Glomerular visceral epithelial cell (primary cell): ENCODE measurements around the gene APOBEC3B.
"Not testable (repeated sequence)": the region's sequence is repeated elsewhere in the genome, so short reads cannot be mapped to it uniquely, and the experiment has no call there.

Experiments
- DNase-seq: peaks from one replicate; pipeline ENCODE4 v3.0.0-alpha.2; 2016; ENCODE audit errors: extremely low spot score

APOBEC3B gene

DNA sequence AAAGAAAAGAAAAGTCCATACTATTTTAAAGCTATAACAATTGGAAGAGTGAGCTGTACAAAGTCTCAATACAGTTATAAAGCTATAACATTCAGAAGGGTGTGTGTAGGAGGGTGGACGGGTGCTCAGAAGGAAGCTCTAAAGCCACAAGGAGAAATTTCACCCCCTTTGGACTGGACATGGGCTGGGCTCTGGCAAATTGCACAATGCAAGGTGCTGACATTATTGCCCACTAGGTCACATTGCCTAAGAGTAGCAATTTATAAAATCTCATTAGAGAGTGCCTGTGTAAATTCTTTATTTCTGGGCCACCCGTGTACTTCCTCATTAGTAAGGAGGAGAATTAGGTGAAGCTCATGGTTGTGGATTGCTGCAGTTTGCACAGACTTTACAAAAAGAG lies 30.4 kb upstream of the APOBEC3B start:
- no peak for DNase-seq

DNA sequence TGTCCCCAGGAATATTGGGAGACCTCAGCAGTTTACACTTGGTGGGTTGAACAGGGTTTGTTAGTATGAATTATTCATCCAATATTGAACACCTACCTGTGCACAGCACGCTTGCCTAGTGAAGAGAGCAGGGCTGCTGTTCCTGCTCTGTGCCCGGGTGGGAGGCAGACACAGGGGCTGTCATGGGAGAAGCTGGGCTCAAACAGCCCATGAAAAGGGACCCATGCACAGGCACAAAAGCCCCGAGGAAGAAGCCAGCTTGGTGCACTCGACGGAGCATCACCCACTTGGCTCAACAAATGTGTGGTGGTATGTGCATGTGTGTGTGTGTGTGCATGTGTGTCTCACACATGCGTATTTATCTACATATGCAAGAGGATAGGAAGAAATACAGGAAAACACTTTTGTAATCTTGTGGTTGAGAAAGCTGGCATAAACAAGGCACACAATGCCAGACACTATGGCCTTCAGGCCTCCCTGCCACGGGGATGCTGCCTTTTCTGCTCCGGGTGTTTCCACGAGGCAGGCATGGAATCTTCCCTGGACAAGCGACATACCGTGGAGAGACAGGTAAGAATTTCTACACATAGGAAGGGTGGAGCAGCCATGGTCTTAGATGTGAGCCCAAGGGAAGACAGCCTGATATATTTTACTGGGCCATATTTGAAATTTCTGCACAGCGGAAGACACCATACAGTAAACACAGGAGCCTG lies 29.7 kb upstream of the APOBEC3B start:
- DNase-seq, result no peak

GRCh38 chr22:38953091-38953490 lies 29.1 kb upstream of the APOBEC3B start:
- DNase-seq, result no peak

GRCh38 chr22:38953577-38954413 lies 28.4 kb upstream of the APOBEC3B start:
- DNase-seq, result no peak

DNA sequence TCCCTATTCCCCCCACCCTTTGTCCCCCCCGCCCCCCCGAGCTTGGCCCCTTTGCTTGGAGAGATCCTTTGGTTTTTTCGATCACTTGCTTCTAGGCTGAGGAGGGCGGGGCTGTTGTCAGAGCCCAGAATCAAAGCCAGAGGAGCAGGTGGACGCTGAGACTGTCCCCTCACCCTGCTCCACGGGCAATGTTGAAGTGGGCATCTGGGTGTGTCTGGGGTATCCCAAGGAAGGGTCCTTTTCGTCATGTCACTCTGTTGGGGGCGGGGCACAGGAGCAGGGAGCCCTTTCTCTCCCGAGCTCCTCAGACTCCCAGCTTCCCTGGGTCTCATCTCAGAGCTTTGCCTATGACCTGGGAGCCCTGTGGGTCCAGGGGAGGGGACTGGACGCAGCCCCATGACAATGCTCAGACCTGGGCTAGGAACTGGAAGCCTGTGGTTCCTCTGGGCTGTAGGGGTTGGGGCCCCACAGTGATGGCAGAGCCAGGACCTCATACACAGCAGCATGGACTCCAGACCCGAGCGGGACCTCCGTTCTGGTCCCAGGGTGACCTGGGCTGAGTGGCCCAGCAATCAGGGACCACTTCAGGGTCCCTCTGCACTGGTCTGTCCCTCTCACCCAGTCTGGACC lies 27.6 kb upstream of the APOBEC3B start:
- DNase-seq, result no peak

- DNase-seq, result no peak
Measured at GRCh38 chr22:38955250-38955905, 26.8 kb upstream of the APOBEC3B start.

DNA sequence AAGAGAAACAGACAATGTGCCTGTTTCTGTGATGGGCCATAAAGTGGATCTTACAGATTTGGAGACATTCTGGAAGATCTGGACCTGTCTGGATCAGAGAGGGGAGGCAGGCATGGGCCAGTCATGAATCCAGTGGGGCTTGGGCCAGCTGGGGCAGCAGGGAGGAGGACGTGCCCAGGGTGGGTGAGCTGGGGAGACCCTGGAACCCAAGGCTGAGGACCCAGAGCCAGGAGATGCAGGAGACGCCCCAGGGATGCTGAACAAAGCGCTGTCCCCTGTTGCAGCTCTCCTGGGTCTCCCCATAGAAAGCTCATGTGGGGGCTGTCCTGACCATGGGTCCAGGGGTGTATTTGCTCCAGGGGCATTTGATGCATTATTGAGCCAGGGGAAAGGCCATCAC lies 26.2 kb upstream of the APOBEC3B start:
- no peak for DNase-seq

DNA sequence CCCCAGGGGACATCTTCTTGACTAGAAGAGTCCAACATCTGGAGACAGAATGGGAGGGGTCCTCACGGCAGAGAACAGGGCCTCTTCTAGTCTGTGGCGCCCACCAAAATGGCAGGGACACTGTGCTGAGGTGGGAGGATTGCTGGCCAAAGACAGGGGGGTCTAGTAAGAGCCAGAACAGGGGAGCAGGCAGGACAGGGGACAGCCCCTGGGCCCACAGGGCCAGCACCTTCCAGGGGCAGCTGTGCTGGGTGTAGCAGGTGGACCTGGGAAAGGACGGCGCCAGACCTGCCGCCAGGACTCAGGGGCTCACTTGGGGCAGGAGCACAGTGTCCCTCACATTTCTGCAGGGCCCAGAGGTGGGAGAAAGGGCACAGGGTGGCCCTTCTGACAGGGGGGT lies 25.6 kb upstream of the APOBEC3B start:
- no peak for DNase-seq

DNA sequence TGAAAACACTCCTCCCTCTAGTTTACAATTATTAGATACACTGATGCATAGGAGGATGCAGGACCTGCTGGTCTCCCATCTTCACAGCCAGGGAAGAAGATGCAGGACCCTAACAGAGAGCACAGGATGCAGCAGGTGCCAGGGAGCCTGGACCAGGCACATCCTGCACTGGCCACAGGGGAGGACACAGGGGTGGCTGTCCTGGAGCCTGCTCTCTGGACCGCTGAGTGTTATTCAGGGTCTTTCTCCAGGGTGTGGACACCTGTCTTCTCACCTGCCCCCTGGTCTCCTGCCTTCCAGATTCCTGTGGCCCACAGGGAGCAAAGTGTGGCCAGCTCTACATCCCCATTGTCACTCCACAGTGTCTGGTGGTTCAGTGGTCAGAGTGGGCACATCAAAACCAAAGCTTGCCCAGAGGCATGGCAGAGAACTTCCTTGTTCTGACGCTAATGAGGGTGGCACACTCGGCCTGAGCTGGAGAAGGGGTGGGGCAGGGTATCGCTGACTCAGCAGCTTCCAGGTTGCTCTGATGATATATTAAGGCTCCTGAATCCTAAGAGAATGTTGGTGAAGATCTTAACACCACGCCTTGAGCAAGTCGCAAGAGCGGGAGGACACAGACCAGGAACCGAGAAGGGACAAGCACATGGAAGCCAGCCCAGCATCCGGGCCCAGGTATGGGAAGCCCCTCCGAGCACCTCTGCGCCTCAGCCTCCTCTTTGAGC lies 24.9 kb upstream of the APOBEC3B start, which contains the start of gene APOBEC3A:
Gene APOBEC3A, plus strand, starts transcription at position 564 of the 725 bp plus-strand sequence. Its CDS starts 83 bp downstream, at position 647.
- DNase-seq, result no peak

- DNase-seq, result no peak
Measured at GRCh38 chr22:38957808-38958650, 24.1 kb upstream of the APOBEC3B start.

- not testable (repeated sequence) for DNase-seq
Measured at GRCh38 chr22:38958651-38958943, 23.6 kb upstream of the APOBEC3B start.

DNA sequence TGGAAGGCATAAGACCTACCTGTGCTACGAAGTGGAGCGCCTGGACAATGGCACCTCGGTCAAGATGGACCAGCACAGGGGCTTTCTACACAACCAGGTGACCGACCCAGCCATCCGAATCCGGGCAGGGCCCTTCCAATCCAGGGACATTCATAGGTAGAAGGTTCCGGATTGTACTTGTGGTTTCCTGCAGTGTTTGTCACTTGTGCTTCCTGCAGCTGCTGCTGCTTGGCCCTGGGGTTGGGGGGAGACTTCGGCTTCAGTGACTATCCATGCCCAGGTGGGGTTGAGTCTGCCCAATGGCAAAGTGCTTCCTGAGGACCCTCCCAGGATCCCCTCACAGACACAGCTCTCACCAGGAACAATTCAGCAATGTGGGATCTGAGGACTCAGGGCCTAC lies 22.6 kb upstream of the APOBEC3B start:
- no peak for DNase-seq

DNA sequence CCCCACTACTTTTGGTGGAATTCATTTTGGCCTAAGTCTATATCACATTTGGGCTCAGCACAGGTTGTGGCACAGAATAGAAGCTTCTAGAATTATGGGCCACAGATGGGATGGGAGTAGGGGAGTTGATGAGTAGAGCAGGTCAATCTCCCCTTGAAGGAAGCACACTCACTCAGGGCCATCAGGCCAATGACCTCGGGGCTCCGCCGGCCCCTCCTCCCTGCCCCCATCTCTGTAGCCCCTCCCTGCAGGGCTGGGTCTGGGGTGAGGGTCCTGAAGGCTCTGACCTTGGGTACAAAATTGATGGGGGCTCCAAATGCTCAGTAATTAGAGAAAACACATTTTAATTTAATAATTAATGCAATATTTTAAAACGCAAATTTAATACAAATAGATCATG lies 21.5 kb upstream of the APOBEC3B start:
- not testable (repeated sequence) for DNase-seq

DNA sequence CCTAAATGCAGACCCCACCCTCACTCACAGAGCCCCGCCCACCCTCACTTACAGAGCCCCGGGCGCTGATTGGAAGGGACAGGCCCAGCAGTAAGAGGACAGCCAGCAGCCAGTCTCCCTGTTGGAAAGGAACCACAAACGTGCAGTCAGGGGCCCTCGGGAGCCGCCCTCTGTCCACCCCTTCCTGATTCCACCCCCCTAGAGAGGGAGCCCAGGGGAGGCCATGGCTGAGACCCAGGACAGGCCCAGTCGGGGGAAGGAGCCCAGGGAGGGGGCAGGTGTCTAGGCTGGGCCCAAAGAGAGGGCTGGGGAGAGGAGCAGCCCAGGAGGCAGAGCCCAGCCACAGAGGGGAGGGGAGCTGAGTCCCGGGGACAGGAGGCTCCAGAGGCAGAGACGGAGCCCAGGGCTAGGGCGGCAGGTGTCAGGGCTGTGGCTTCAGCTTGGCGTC lies 18.8 kb upstream of the APOBEC3B start:
- DNase-seq, result not testable (repeated sequence)

DNA sequence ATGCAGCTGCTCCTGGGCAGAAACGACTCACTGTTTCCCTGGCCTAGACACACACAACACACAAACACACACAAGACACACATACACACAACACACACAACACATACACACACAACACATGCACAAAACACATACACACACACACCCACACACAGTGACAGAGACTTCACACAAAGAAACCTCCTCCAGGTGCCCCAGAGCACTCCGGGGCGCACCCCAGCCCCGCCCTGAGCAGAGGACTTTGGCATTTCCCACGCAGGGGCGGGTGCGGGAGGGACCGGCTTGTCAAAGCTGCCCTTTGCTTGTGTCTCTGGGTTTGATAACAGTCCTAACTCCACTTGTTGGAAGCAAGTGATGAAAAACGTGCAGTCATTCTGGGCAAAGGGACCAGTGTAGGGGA lies 18.3 kb upstream of the APOBEC3B start:
- DNase-seq, result no peak

DNA sequence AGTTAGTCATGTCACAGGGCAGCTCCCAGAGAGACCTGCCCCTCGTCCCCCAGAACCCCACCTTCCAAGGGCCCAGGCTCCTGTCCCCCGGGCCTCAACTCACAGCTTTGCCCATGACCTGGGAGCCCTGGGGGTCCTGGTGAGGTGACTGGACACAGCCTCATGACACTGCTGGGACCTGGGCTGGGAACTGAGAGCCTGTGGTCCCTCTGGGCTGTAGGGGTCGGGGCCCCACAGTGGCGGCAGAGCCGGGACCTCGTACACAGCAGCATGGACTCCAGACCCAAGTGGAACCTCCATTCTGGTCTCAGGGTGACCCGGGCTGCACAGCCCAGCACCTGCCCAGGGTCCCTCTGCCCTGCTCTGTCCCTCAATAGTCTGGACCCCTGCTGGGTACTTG lies 17.8 kb upstream of the APOBEC3B start:
- DNase-seq, result no peak

- DNase-seq, result no peak
Measured at GRCh38 chr22:38964989-38965388, 17.2 kb upstream of the APOBEC3B start.

- DNase-seq, result no peak
Measured at GRCh38 chr22:38965614-38966379, 16.4 kb upstream of the APOBEC3B start.

DNA sequence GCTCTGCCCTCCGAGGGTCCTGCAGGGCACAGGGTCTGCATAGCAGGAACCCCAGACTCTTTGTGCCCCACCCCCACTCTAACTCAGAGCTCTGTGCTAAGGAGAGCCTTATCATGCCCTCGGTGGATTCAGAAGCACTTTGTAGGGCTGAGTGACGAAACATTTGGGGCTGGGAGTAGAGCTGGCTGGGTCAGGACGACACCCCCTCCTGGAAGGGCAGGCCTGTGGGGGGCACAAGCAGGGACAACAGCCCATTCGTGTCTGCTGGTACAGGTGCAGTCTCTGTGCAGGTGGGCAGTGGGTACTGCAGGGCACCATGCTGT lies 15.8 kb upstream of the APOBEC3B start:
- no peak for DNase-seq

- DNase-seq, result no peak
Measured at GRCh38 chr22:38966942-38967341, 15.2 kb upstream of the APOBEC3B start.
